Mucosa of stomach (tissue), 1 donor: ENCODE results near the gene SPRYD3.
A peak's percentile ranks its signal among the peaks of the same experiment; 100 is the strongest.
"Not testable (repeated sequence)": the region's sequence is repeated elsewhere in the genome, so short reads cannot be mapped to it uniquely, and the experiment has no call there.

Experiments used
- H3K27me3 ChIP-seq: one replicate; pipeline ENCODE4 v1.7.0; 2013; ENCODE audit warnings: mild to moderate bottlenecking, low read length; ENCODE audit not compliant: control insufficient read depth, insufficient read depth
- H3K36me3 ChIP-seq: one replicate; pipeline ENCODE4 v1.7.0; 2013; ENCODE audit warnings: low read length; ENCODE audit not compliant: control insufficient read depth, insufficient read depth
- H3K4me1 ChIP-seq: one replicate; pipeline ENCODE4 v1.7.0; 2013; ENCODE audit warnings: mild to moderate bottlenecking, low read length; ENCODE audit not compliant: control insufficient read depth, insufficient read depth
- H3K4me3 ChIP-seq: one replicate; pipeline ENCODE4 v1.7.0; 2013; ENCODE audit warnings: low read length
- H3K9ac ChIP-seq: one replicate; pipeline ENCODE4 v1.7.0; 2013; ENCODE audit warnings: mild to moderate bottlenecking, low read length, moderate library complexity
- H3K9me3 ChIP-seq: one replicate; pipeline ENCODE4 v1.7.0; 2013; ENCODE audit warnings: mild to moderate bottlenecking, low read length, moderate library complexity; ENCODE audit not compliant: control insufficient read depth
- donor health status: Pancreatic carcinoma.

Gene SPRYD3

DNA sequence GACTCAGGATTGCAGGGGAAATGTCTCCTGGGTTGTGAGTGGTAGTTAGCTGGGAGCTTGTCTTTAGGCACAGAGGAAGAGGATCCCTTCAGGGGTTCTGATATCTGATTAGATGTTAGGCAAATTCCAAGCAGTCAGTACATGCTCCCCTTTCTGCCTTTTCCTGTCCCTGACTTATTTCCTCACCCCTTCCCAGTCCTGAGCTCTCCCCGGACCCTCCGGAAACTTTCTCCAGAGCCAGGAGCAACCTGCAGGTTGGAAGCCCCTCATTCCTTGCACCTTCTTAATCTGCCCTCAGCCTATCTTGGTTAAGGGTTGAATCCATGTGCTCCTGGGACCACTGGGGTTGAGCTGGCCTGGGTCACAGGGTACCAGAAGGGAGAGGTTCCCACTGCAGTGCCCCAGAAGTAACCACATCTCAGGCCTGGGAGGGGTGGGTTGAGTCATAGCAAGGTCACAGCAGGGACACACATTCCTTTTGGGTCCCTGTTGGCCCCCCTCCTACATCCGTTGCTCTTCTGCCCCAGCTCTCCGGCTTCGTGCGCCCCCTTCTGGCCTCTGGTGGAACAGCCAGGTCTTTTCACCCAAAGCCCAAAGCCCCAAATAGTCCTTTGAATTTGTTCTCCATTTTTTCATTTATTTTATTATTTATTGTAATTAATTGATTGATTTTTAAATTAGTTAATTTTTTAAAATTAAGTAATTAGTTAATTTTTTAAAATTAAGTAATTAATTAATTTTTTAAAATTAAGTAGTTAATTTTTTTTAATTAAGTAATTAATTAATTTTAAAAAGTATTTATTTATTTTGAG lies 20.1 kb upstream of the SPRYD3 start:
- Histone ChIP-seq H3K4me3 (peak overlapping the region; percentile 4), H3K9ac (no peak overlapping the region), H3K27me3 (peaks cover 31% of the 10 kb centered on the region), H3K9me3 (no peaks in the 10 kb centered on the region), H3K4me1 (peaks cover 29% of the 10 kb centered on the region), H3K36me3 (no peaks in the 10 kb centered on the region)

DNA sequence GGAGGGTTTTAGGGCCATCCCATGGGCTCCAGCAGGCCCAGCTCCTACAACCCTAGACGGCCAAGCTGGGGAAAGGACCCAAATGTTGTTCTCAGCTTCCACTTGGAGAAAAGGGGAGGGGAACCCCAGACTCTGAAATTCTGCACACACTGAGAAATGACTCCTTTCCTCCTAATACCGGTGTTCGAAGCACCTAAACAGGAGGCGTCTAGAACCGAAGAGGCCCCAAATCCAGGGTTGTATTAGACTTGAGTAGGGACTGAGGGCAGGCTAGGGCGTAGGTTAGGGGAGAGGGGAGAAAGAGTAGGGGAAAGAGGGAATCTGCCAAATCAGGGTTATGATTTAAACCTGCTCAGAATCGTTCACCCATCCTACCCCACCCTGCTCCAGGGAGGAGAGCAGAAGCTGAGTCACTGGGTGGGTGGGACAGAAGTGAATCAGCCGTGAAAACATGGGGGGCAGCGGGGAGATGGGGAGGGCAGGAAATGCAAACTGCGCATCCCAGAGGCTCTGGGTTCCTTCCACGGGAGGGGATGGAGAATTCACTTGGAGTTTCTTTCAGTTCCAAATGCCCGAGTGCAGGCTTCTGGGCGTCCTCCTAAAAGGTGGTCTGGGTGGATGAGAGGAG lies 19.3 kb upstream of the SPRYD3 start:
- H3K9ac ChIP-seq, result peak overlapping the region; percentile 65
- H3K9me3 ChIP-seq, result no peaks in the 10 kb centered on the region
- H3K4me1 ChIP-seq, result peaks cover 32% of the 10 kb centered on the region
- no peaks in the 10 kb centered on the region for H3K36me3 ChIP-seq
- H3K4me3 ChIP-seq, result peak overlapping the region; percentile 4
- peaks cover 31% of the 10 kb centered on the region for H3K27me3 ChIP-seq

DNA sequence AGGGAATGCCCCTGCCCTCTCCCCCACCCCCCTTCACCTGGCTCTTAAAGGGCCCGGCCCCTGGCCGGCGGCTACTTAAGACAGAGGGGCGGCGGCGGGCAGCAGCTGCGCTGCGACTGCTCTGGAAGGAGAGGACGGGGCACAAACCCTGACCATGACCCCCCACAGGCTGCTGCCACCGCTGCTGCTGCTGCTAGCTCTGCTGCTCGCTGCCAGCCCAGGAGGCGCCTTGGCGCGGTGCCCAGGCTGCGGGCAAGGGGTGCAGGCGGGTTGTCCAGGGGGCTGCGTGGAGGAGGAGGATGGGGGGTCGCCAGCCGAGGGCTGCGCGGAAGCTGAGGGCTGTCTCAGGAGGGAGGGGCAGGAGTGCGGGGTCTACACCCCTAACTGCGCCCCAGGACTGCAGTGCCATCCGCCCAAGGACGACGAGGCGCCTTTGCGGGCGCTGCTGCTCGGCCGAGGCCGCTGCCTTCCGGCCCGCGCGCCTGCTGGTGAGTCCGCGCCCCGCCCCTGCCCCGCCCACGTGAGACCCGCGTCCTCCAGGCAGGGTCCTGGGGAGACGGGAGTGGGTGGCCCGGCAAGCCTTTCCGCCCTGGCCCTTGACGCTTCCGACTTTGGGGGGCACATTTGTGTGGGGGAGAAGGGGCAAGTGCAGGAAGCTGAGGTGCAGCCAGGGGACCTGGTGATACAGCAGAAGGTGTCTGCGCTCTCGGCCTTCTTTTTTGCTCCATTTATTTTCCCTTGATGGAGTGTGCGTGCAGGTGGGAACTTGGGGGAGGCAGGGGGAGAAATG lies 18.6 kb upstream of the SPRYD3 start, which contains the start of gene IGFBP6:
Gene IGFBP6, plus strand, starts transcription at position 104 of the 790 bp plus-strand sequence. Its CDS starts 51 bp downstream, at position 155.
- Histone ChIP-seq H3K4me1 (peaks cover 32% of the 10 kb centered on the region), H3K4me3 (peak within 1 kb of the TSS; percentile 17), H3K9ac (peak within 1 kb of the TSS; percentile 65)

DNA sequence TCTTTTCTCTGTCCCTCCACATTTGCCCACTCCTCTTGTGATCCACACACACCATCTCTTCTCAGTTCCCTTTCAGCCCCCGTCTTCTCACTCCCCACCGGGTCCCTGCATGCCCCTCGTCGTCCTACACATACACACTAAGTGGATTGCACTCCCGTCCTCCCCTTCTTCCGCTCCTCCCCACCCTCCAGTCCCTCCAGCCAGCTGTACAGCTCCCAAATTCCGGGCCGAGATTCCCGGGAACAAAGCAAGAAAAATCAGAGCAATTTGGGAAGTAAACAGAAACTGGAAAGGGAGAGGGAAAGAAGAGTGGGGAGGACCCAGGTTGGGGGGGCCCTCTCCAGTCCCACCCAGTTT lies 18.0 kb upstream of the SPRYD3 start:
- H3K4me3 ChIP-seq, result no peak overlapping the region
- H3K9me3 ChIP-seq, result no peaks in the 10 kb centered on the region
- H3K36me3 ChIP-seq, result no peaks in the 10 kb centered on the region
- peak overlapping the region; percentile 65 for H3K9ac ChIP-seq
- peaks cover 31% of the 10 kb centered on the region for H3K27me3 ChIP-seq
- peaks cover 32% of the 10 kb centered on the region for H3K4me1 ChIP-seq

More for the DNA sequence above, 18.6 kb upstream of the SPRYD3 start, which contains the start of gene IGFBP6:
- no peaks in the 10 kb centered on the region for H3K9me3 ChIP-seq
- H3K27me3 ChIP-seq, result peaks cover 31% of the 10 kb centered on the region
- H3K36me3 ChIP-seq, result no peaks in the 10 kb centered on the region

DNA sequence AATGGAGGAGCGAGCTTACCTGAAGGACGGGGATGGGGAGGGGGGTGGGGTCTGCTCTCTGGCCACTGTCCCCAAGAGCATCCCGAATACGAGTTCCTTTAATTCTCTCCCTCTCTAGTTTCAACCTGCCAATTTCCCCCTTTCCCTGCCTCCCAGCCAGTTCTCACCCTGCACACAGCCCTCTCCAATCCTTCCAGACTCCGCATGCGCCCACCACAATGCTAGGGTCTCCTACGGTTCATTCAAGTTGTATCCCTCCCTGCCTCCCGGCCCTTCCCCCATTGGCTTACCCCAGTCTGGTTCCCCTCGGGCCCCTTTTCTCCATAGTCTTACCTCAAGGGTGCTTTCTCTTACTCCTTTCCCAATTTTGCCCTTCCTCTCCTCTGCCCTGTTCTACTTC lies 17.6 kb upstream of the SPRYD3 start:
- peaks cover 32% of the 10 kb centered on the region for H3K4me1 ChIP-seq
- no peaks in the 10 kb centered on the region for H3K36me3 ChIP-seq
- H3K4me3 ChIP-seq, result no peak overlapping the region
- H3K9ac ChIP-seq, result peak overlapping the region; percentile 65
- H3K9me3 ChIP-seq, result no peaks in the 10 kb centered on the region
- H3K27me3 ChIP-seq, result peaks cover 31% of the 10 kb centered on the region

DNA sequence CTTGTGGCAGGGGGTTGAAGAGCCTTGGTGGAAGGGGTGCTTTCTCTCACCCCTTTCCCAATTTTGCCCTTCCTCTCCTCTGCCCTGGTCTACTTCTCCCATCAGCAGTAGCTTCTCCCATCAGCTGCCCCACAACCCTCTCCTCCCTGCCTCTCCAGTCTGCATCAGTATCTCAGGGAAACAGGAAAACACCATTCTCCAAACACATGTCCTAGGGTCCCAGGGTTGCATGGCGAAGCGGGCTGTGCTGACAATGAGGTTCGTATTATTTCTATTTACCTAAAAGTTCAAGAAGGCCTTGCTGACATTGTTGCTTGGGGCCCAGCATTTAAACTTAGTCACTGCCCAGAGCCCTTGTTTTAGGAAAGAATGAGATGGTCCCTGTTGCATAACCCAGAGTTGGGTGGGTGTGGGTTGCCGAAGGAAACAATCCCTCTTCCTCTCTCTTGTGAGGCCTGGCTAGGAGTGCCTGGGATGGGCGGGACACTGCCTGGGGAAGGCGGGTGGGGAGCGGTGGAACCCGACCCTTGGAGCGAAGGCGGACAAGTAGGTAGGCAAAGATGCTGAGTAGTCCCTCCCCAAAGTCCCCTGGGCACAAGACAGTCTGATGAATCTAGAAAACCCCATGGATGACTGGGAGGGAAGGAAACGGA lies 17.0 kb upstream of the SPRYD3 start:
- H3K9ac ChIP-seq, result peak overlapping the region; percentile 65
- H3K36me3 ChIP-seq, result no peaks in the 10 kb centered on the region
- H3K4me1 ChIP-seq, result peaks cover 32% of the 10 kb centered on the region
- no peaks in the 10 kb centered on the region for H3K9me3 ChIP-seq
- H3K27me3 ChIP-seq, result peaks cover 31% of the 10 kb centered on the region
- H3K4me3 ChIP-seq, result no peak overlapping the region

DNA sequence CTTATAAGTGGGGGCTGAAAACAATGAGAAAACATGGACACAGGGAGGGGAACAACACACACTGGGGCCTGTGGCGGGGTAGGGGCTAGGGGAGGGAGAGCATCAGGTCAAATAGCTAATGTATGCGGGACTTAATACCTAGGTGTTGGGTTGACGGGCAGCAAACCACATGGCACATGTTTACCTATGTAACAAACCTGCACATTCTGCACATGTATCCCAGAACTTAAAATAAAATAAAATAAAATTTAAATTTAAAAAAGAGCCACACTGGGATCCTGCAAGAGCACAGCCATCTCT lies 16.4 kb upstream of the SPRYD3 start:
- H3K36me3 ChIP-seq, H3K4me3 ChIP-seq, H3K9ac ChIP-seq, H3K9me3 ChIP-seq: not testable (repeated sequence)
- peaks cover 31% of the 10 kb centered on the region for H3K27me3 ChIP-seq
- H3K4me1 ChIP-seq, result peaks cover 32% of the 10 kb centered on the region

DNA sequence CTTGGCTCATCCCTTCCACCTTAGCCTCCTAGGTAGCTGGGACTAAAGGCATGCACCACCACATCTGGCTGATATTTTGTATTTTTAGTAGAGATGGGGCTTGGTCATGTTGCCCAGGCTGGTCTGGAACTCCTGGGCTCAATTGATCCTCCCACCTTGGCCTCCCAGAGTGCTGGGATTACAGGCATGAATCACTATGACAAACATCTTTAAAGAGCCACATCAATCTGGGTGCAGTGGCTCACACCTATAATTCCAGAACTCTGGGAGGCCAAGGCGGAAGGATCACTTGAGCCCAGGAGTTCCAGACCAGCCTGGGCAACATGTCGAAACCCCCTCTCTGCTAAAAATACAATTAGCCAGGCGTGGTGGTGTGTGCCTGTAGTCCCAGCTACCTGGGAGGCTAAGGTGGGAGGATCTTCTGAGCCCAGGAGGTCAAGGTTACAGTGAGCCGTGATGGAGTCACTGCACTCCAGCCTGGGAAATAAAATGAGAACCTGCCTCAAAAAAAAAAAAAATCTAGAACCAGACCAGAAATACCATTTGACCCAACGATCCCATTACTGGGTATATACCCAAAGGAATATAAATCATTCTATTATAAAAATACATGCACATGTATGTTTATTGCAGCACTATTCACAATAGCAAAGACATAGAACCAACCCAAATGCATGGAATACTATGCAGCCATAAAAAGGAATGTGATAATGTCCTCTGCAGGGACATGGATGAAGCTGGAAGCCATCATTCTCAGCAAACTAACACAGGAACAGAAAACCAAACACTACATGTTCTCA lies 15.8 kb upstream of the SPRYD3 start:
- H3K4me3 ChIP-seq, result not testable (repeated sequence)
- H3K4me1 ChIP-seq, result peaks cover 32% of the 10 kb centered on the region

DNA sequence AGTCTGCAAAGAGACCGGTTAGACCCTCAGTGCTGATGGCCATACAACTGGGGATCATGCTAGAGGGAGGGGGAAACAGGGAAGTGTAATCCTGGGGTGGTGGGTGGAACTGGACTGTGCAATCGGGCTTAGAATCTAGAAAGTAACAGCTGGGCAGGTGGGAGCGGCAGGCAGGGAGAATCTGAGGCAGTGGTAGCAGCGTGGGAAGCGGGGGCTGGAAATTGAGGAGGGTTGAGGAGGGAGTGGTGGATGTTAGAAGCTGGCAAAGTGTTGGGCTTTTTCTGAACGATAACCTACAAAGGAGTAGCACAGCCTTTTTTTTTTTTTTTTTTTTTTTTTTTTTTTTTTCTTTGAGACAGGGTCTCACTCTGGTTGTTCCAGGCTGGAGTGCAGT lies 15.2 kb upstream of the SPRYD3 start:
- Histone ChIP-seq H3K9ac (peak overlapping the region; percentile 34), H3K4me3 (no peak overlapping the region), H3K27me3 (peaks cover 31% of the 10 kb centered on the region)

More for the DNA sequence above, 15.8 kb upstream of the SPRYD3 start:
- not testable (repeated sequence) for H3K36me3 ChIP-seq, H3K9me3 ChIP-seq, H3K9ac ChIP-seq
- H3K27me3 ChIP-seq, result peaks cover 31% of the 10 kb centered on the region

DNA sequence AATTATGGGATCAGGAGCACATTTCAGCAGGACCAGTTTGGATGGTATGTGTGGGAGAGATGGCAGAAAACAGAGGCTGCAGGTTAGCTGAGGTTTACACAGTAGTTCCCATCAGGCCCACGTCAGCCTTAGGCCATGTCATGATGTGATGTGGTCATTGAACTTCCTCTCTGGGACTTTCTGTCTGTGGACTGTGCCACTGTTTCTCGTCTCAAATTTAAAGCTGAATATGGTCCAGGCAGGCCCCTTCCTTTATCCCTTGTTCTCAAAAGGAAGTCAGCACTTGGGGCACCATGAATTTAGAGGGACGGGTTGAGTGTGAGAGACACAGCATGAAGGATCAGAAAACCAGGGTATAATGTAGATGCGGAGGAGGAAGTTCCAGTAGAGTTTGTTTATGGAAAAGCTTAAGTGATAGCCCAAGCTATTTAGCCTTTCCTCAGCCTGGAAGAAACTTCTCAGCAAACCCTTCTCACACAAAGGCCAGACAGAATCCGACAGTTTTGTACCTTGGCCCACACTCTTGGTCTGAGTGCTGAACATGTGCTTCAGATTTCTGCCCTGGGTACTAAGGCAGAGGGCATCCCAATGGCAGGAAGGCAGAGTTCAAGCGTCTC lies 14.7 kb upstream of the SPRYD3 start:
- Histone ChIP-seq H3K9ac (peak overlapping the region; percentile 34), H3K4me3 (no peak overlapping the region)

More for the DNA sequence above, 15.2 kb upstream of the SPRYD3 start:
- Histone ChIP-seq H3K9me3 (no peaks in the 10 kb centered on the region), H3K4me1 (peaks cover 31% of the 10 kb centered on the region), H3K36me3 (no peaks in the 10 kb centered on the region)

DNA sequence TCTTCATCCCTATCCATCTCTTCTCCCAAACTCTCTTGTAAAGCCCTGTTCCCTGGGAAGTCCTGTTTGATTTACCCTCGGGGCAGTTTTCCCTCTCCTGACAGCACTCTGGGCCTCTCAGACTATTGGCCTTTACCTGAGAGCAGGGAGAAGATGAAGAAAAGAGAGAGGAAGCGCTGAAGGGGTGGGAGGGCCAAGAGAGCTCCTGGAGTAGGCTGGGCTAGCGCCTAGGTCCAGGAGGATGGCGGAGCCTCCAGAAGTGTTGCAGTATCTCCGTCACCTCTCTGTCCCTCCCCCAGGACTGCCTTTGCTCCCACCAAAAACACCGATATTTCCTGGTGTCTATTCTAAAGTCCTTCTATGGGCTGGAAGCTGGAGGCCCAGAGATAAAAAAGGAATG lies 12.6 kb upstream of the SPRYD3 start:
- Histone ChIP-seq H3K9ac (no peak overlapping the region), H3K4me3 (no peak overlapping the region), H3K27me3 (peaks cover 9% of the 10 kb centered on the region), H3K4me1 (peaks cover 9% of the 10 kb centered on the region), H3K9me3 (no peaks in the 10 kb centered on the region), H3K36me3 (no peaks in the 10 kb centered on the region)

More for the DNA sequence above, 14.7 kb upstream of the SPRYD3 start:
- no peaks in the 10 kb centered on the region for H3K36me3 ChIP-seq
- peaks cover 27% of the 10 kb centered on the region for H3K27me3 ChIP-seq
- peaks cover 26% of the 10 kb centered on the region for H3K4me1 ChIP-seq
- H3K9me3 ChIP-seq, result no peaks in the 10 kb centered on the region
